Stimulated activated naive CD8-positive, alpha-beta T cell treated with anti-CD3 and anti-CD28 coated beads, Interleukin-15, Interleukin-2, amounts not matched to agents 100 ng/mL and 50 ng/mL, for 24 hours (primary cell): ENCODE data around the gene VPS51.

Experiments used
- H3K27ac Mint-ChIP-seq: one replicate; pipeline ENCODE4 v1.8.0; 2021; ENCODE audit warnings: mild to moderate bottlenecking, mixed read lengths
- H3K27me3 Mint-ChIP-seq: one replicate; pipeline ENCODE4 v1.8.0; 2021; ENCODE audit warnings: mixed read lengths
- H3K36me3 Mint-ChIP-seq: one replicate; pipeline ENCODE4 v1.8.0; 2021; ENCODE audit warnings: low read depth, mixed read lengths
- H3K4me1 Mint-ChIP-seq: one replicate; pipeline ENCODE4 v1.8.0; 2021; ENCODE audit warnings: low read depth, mixed read lengths
- H3K4me3 Mint-ChIP-seq: one replicate; pipeline ENCODE4 v1.8.0; 2021; ENCODE audit warnings: mild to moderate bottlenecking, mixed read lengths
- H3K9me3 Mint-ChIP-seq: one replicate; pipeline ENCODE4 v1.8.0; 2021; ENCODE audit warnings: mixed read lengths

Gene VPS51

GRCh38 chr11:65064847-65065240 lies 31.2 kb upstream of the VPS51 start:
- H3K27ac Mint-ChIP-seq, result no peak overlapping the region
- H3K36me3 Mint-ChIP-seq, result no peaks in the 10 kb centered on the region
- no peaks in the 10 kb centered on the region for H3K9me3 Mint-ChIP-seq
- no peak overlapping the region for H3K4me3 Mint-ChIP-seq
- no peaks in the 10 kb centered on the region for H3K27me3 Mint-ChIP-seq
- H3K4me1 Mint-ChIP-seq, result peaks cover 3% of the 10 kb centered on the region

GRCh38 chr11:65065851-65066250 lies 30.2 kb upstream of the VPS51 start:
- Mint-ChIP-seq H3K4me3 (no peak overlapping the region), H3K9me3 (no peaks in the 10 kb centered on the region), H3K4me1 (peaks cover 3% of the 10 kb centered on the region), H3K27ac (no peak overlapping the region), H3K27me3 (no peaks in the 10 kb centered on the region), H3K36me3 (no peaks in the 10 kb centered on the region)

- no peaks in the 10 kb centered on the region for H3K27me3 Mint-ChIP-seq
- no peak overlapping the region for H3K4me3 Mint-ChIP-seq
- H3K4me1 Mint-ChIP-seq, result peaks cover 3% of the 10 kb centered on the region
- no peaks in the 10 kb centered on the region for H3K36me3 Mint-ChIP-seq
- H3K9me3 Mint-ChIP-seq, result no peaks in the 10 kb centered on the region
- H3K27ac Mint-ChIP-seq, result no peak overlapping the region
Observed at GRCh38 chr11:65066315-65066714, 29.7 kb upstream of the VPS51 start.

- no peaks in the 10 kb centered on the region for H3K9me3 Mint-ChIP-seq
- no peak overlapping the region for H3K27ac Mint-ChIP-seq
- no peaks in the 10 kb centered on the region for H3K36me3 Mint-ChIP-seq
- peaks cover 3% of the 10 kb centered on the region for H3K4me1 Mint-ChIP-seq
- no peaks in the 10 kb centered on the region for H3K27me3 Mint-ChIP-seq
- no peak overlapping the region for H3K4me3 Mint-ChIP-seq
Observed at GRCh38 chr11:65066805-65067291, 29.2 kb upstream of the VPS51 start.

GRCh38 chr11:65067446-65067845 lies 28.6 kb upstream of the VPS51 start:
- H3K27ac Mint-ChIP-seq, result no peak overlapping the region
- H3K36me3 Mint-ChIP-seq, result no peaks in the 10 kb centered on the region
- no peaks in the 10 kb centered on the region for H3K9me3 Mint-ChIP-seq
- H3K27me3 Mint-ChIP-seq, result no peaks in the 10 kb centered on the region
- no peak overlapping the region for H3K4me3 Mint-ChIP-seq
- H3K4me1 Mint-ChIP-seq, result no peaks in the 10 kb centered on the region

GRCh38 chr11:65069217-65069616 lies 26.8 kb upstream of the VPS51 start:
- no peaks in the 10 kb centered on the region for H3K27me3 Mint-ChIP-seq
- no peak overlapping the region for H3K4me3 Mint-ChIP-seq
- H3K36me3 Mint-ChIP-seq, result no peaks in the 10 kb centered on the region
- no peaks in the 10 kb centered on the region for H3K4me1 Mint-ChIP-seq
- H3K27ac Mint-ChIP-seq, result no peak overlapping the region
- H3K9me3 Mint-ChIP-seq, result no peaks in the 10 kb centered on the region

- Mint-ChIP-seq H3K27ac (no peak overlapping the region), H3K4me3 (no peak overlapping the region)
Observed at GRCh38 chr11:65071907-65072630, 23.9 kb upstream of the VPS51 start.

GRCh38 chr11:65072631-65072966 lies 23.4 kb upstream of the VPS51 start:
- Mint-ChIP-seq H3K4me1 (no peaks in the 10 kb centered on the region), H3K9me3 (no peaks in the 10 kb centered on the region), H3K27me3 (no peaks in the 10 kb centered on the region), H3K4me3 (no peak overlapping the region), H3K36me3 (peaks cover 22% of the 10 kb centered on the region), H3K27ac (no peak overlapping the region)

More at GRCh38 chr11:65071907-65072630, 23.9 kb upstream of the VPS51 start:
- Mint-ChIP-seq H3K36me3 (peaks cover 17% of the 10 kb centered on the region), H3K9me3 (no peaks in the 10 kb centered on the region), H3K4me1 (no peaks in the 10 kb centered on the region), H3K27me3 (no peaks in the 10 kb centered on the region)

- H3K27me3 Mint-ChIP-seq, result no peaks in the 10 kb centered on the region
- H3K9me3 Mint-ChIP-seq, result no peaks in the 10 kb centered on the region
- H3K4me3 Mint-ChIP-seq, result no peak overlapping the region
Observed at GRCh38 chr11:65077451-65077850, 18.6 kb upstream of the VPS51 start.

GRCh38 chr11:65078151-65078550 lies 17.9 kb upstream of the VPS51 start:
- H3K4me3 Mint-ChIP-seq, result peak overlapping the region; percentile 20
- H3K27me3 Mint-ChIP-seq, result no peaks in the 10 kb centered on the region
- H3K36me3 Mint-ChIP-seq, result peaks cover 70% of the 10 kb centered on the region
- H3K9me3 Mint-ChIP-seq, result no peaks in the 10 kb centered on the region
- H3K4me1 Mint-ChIP-seq, result peaks cover 47% of the 10 kb centered on the region
- H3K27ac Mint-ChIP-seq, result peak overlapping the region; percentile 65

More at GRCh38 chr11:65077451-65077850, 18.6 kb upstream of the VPS51 start:
- peaks cover 63% of the 10 kb centered on the region for H3K36me3 Mint-ChIP-seq
- H3K4me1 Mint-ChIP-seq, result peaks cover 40% of the 10 kb centered on the region
- H3K27ac Mint-ChIP-seq, result no peak overlapping the region

- peaks cover 74% of the 10 kb centered on the region for H3K36me3 Mint-ChIP-seq
- H3K4me1 Mint-ChIP-seq, result peaks cover 54% of the 10 kb centered on the region
- no peaks in the 10 kb centered on the region for H3K9me3 Mint-ChIP-seq
- no peaks in the 10 kb centered on the region for H3K27me3 Mint-ChIP-seq
- peak overlapping the region; percentile 65 for H3K27ac Mint-ChIP-seq
- H3K4me3 Mint-ChIP-seq, result no peak overlapping the region
Observed at GRCh38 chr11:65078786-65079342, 17.1 kb upstream of the VPS51 start.

- Mint-ChIP-seq H3K27ac (peak overlapping the region; percentile 95), H3K27me3 (no peaks in the 10 kb centered on the region), H3K9me3 (no peaks in the 10 kb centered on the region), H3K4me3 (peak overlapping the region; percentile 99), H3K4me1 (peaks cover 66% of the 10 kb centered on the region), H3K36me3 (peaks cover 60% of the 10 kb centered on the region)
Observed at GRCh38 chr11:65083134-65083833, 12.7 kb upstream of the VPS51 start.

- H3K4me1 Mint-ChIP-seq, result peaks cover 59% of the 10 kb centered on the region
- peaks cover 60% of the 10 kb centered on the region for H3K36me3 Mint-ChIP-seq
- H3K27me3 Mint-ChIP-seq, result no peaks in the 10 kb centered on the region
- H3K27ac Mint-ChIP-seq, result peak within 1 kb of the TSS; percentile 95
- H3K9me3 Mint-ChIP-seq, result no peaks in the 10 kb centered on the region
- peak within 1 kb of the TSS; percentile 99 for H3K4me3 Mint-ChIP-seq
Observed at GRCh38 chr11:65083834-65084597, 12.0 kb upstream of the VPS51 start, which contains the start of the genes CDCA5 and ZFPL1. Gene CDCA5, minus strand, starts transcription at chr11:65084040. Its CDS starts 62 bp downstream, at chr11:65083978. Gene ZFPL1, plus strand, starts transcription at chr11:65084222. Its CDS starts 477 bp downstream, at chr11:65084699.

- H3K27ac Mint-ChIP-seq, result peak overlapping the region; percentile 95
- no peaks in the 10 kb centered on the region for H3K27me3 Mint-ChIP-seq
- H3K36me3 Mint-ChIP-seq, result peaks cover 57% of the 10 kb centered on the region
- peak overlapping the region; percentile 99 for H3K4me3 Mint-ChIP-seq
- no peaks in the 10 kb centered on the region for H3K9me3 Mint-ChIP-seq
- H3K4me1 Mint-ChIP-seq, result peaks cover 55% of the 10 kb centered on the region
Observed at GRCh38 chr11:65084598-65085375, 11.2 kb upstream of the VPS51 start.
